Activated T-cell treated with anti-CD3 and anti-CD28 coated beads, Interleukin-2, amount 50 U/mL, for 72 hours (primary cell): ENCODE data around the gene OBP2B. TPM values are rescaled to one million over a fixed set of nuclear protein-coding genes. Genes with fewer than 3 reads are reported as not detected.
"Not testable (repeated sequence)": the region's sequence is repeated elsewhere in the genome, so short reads cannot be mapped to it uniquely, and the experiment has no call there.

Source experiments
- ATAC-seq, 2 donors: fragments of 150-1000 bp; cut with Tn5 transposase; replicated peaks in 1 of 2; 2 replicates each; pipeline ENCODE4 v1.10.0; 2021; ENCODE audit warnings: moderate library complexity in 2 of 2, mild to moderate bottlenecking in 1 of 2
- DNase-seq, 2 donors: peaks; one replicate each; pipeline ENCODE4 v3.0.0; 2021 to 2022; ENCODE audit warnings: mixed read lengths in 1 of 2
- H3K27ac Mint-ChIP-seq: one replicate; pipeline ENCODE4 v1.8.0; 2022; ENCODE audit warnings: mild to moderate bottlenecking, moderate library complexity, mixed read lengths
- H3K27me3 Mint-ChIP-seq: one replicate; pipeline ENCODE4 v1.8.0; 2022; ENCODE audit warnings: low read depth, mixed read lengths
- H3K36me3 Mint-ChIP-seq, 2 donors: one replicate each; pipeline ENCODE4 v1.8.0; 2022; ENCODE audit warnings: mixed read lengths in 2 of 2, mild to moderate bottlenecking in 1 of 2; ENCODE audit not compliant: insufficient read depth in 2 of 2
- H3K4me1 Mint-ChIP-seq: one replicate; pipeline ENCODE4 v1.8.0; 2022; ENCODE audit warnings: low read depth, mixed read lengths
- H3K4me3 Mint-ChIP-seq, 2 donors: one replicate each; pipeline ENCODE4 v1.8.0; 2022; ENCODE audit warnings: mild to moderate bottlenecking in 2 of 2, mixed read lengths in 2 of 2, moderate library complexity in 2 of 2
- H3K9me3 Mint-ChIP-seq, 2 donors: one replicate each; pipeline ENCODE4 v1.8.0; 2022; ENCODE audit warnings: mixed read lengths in 2 of 2
- total RNA-seq, 2 donors: library from RNA; stranded (reverse); gene quantifications; one replicate each; pipeline ENCODE4 v1.2.3, GENCODE V29; 2022

The OBP2B gene
- total RNA-seq, result not detected

GRCh38 chr9:133208880-133209300, at the start of gene OBP2B:
Gene OBP2B (minus strand): TSS chr9:133209250. CDS start chr9:133209199, 51 bp downstream.
- not testable (repeated sequence) for H3K4me3 Mint-ChIP-seq, H3K9me3 Mint-ChIP-seq, DNase-seq

GRCh38 chr9:133258061-133259015, 49.3 kb upstream of the OBP2B start:
- DNase-seq, result no peak
- no peak overlapping the region for H3K4me3 Mint-ChIP-seq
- no peaks in the 10 kb centered on the region for H3K4me1 Mint-ChIP-seq
- H3K36me3 Mint-ChIP-seq, result no peaks in the 10 kb centered on the region
- H3K9me3 Mint-ChIP-seq, result no peaks in the 10 kb centered on the region
- H3K27me3 Mint-ChIP-seq, result no peaks in the 10 kb centered on the region
- ATAC-seq, result no peak
- no peak overlapping the region for H3K27ac Mint-ChIP-seq

More at GRCh38 chr9:133208880-133209300, at the start of gene OBP2B:
- not testable (repeated sequence) for H3K27ac Mint-ChIP-seq, H3K4me1 Mint-ChIP-seq, ATAC-seq, H3K36me3 Mint-ChIP-seq
- peaks cover 25% of the 10 kb centered on the region for H3K27me3 Mint-ChIP-seq

GRCh38 chr9:133257465-133257956, 48.5 kb upstream of the OBP2B start:
- Mint-ChIP-seq H3K27ac (no peak overlapping the region), H3K27me3 (no peaks in the 10 kb centered on the region), H3K4me3 (no peak overlapping the region), H3K4me1 (no peaks in the 10 kb centered on the region), H3K36me3 (no peaks in the 10 kb centered on the region), H3K9me3 (no peaks in the 10 kb centered on the region)
- ATAC-seq, result no peak
- DNase-seq, result no peak

GRCh38 chr9:133256686-133257091, 47.6 kb upstream of the OBP2B start:
- ATAC-seq, result no peak
- DNase-seq, result no peak
- H3K4me1 Mint-ChIP-seq, result no peaks in the 10 kb centered on the region
- no peak overlapping the region for H3K27ac Mint-ChIP-seq
- H3K4me3 Mint-ChIP-seq, result no peak overlapping the region
- no peaks in the 10 kb centered on the region for H3K9me3 Mint-ChIP-seq
- H3K36me3 Mint-ChIP-seq, result no peaks in the 10 kb centered on the region
- no peaks in the 10 kb centered on the region for H3K27me3 Mint-ChIP-seq

GRCh38 chr9:133256136-133256461, 47.0 kb upstream of the OBP2B start:
- H3K9me3 Mint-ChIP-seq, result no peaks in the 10 kb centered on the region

GRCh38 chr9:133255371-133256135, 46.5 kb upstream of the OBP2B start:
- no peak for DNase-seq
- Mint-ChIP-seq H3K9me3 (no peaks in the 10 kb centered on the region), H3K36me3 (no peaks in the 10 kb centered on the region), H3K27ac (no peak overlapping the region), H3K27me3 (no peaks in the 10 kb centered on the region), H3K4me3 (no peak overlapping the region), H3K4me1 (no peaks in the 10 kb centered on the region)
- ATAC-seq, result no peak

More at GRCh38 chr9:133256136-133256461, 47.0 kb upstream of the OBP2B start:
- Mint-ChIP-seq H3K4me3 (no peak overlapping the region), H3K27ac (no peak overlapping the region), H3K4me1 (no peaks in the 10 kb centered on the region), H3K36me3 (no peaks in the 10 kb centered on the region), H3K27me3 (no peaks in the 10 kb centered on the region)
- ATAC-seq (no peak), DNase-seq (no peak)

GRCh38 chr9:133254471-133254870, 45.4 kb upstream of the OBP2B start:
- no peak overlapping the region for H3K27ac Mint-ChIP-seq
- H3K4me1 Mint-ChIP-seq, result no peaks in the 10 kb centered on the region
- ATAC-seq (no peak), DNase-seq (no peak)
- no peak overlapping the region for H3K4me3 Mint-ChIP-seq
- peaks cover 9% of the 10 kb centered on the region for H3K27me3 Mint-ChIP-seq
- no peaks in the 10 kb centered on the region for H3K9me3 Mint-ChIP-seq
- no peaks in the 10 kb centered on the region for H3K36me3 Mint-ChIP-seq

- no peak overlapping the region for H3K27ac Mint-ChIP-seq
- no peaks in the 10 kb centered on the region for H3K4me1 Mint-ChIP-seq
- no peak for DNase-seq
- peaks cover 10% of the 10 kb centered on the region for H3K27me3 Mint-ChIP-seq
- no peaks in the 10 kb centered on the region for H3K36me3 Mint-ChIP-seq
- no peak overlapping the region for H3K4me3 Mint-ChIP-seq
- H3K9me3 Mint-ChIP-seq, result no peaks in the 10 kb centered on the region
- ATAC-seq, result no peak
Observed at GRCh38 chr9:133253268-133253667, 44.2 kb upstream of the OBP2B start.

- no peak overlapping the region for H3K4me3 Mint-ChIP-seq
- peaks cover 10% of the 10 kb centered on the region for H3K27me3 Mint-ChIP-seq
- H3K9me3 Mint-ChIP-seq, result no peaks in the 10 kb centered on the region
- DNase-seq (no peak), ATAC-seq (no peak)
- H3K36me3 Mint-ChIP-seq, result no peaks in the 10 kb centered on the region
- H3K27ac Mint-ChIP-seq, result no peak overlapping the region
- H3K4me1 Mint-ChIP-seq, result no peaks in the 10 kb centered on the region
Observed at GRCh38 chr9:133252301-133253020, 43.4 kb upstream of the OBP2B start.

- H3K4me1 Mint-ChIP-seq, result no peaks in the 10 kb centered on the region
- peaks cover 10% of the 10 kb centered on the region for H3K27me3 Mint-ChIP-seq
- no peak for DNase-seq
- H3K27ac Mint-ChIP-seq, result no peak overlapping the region
- H3K4me3 Mint-ChIP-seq, result no peak overlapping the region
- no peaks in the 10 kb centered on the region for H3K9me3 Mint-ChIP-seq
- no peak for ATAC-seq
- no peaks in the 10 kb centered on the region for H3K36me3 Mint-ChIP-seq
Observed at GRCh38 chr9:133251773-133252172, 42.7 kb upstream of the OBP2B start.

- not testable (repeated sequence) for ATAC-seq, H3K27ac Mint-ChIP-seq, H3K4me3 Mint-ChIP-seq, H3K36me3 Mint-ChIP-seq, H3K4me1 Mint-ChIP-seq, DNase-seq, H3K9me3 Mint-ChIP-seq
- H3K27me3 Mint-ChIP-seq, result peaks cover 12% of the 10 kb centered on the region
Observed at GRCh38 chr9:133251221-133251620, 42.2 kb upstream of the OBP2B start.

- DNase-seq (no peak), ATAC-seq (no peak)
- Mint-ChIP-seq H3K9me3 (no peaks in the 10 kb centered on the region), H3K36me3 (no peaks in the 10 kb centered on the region), H3K27ac (no peak overlapping the region), H3K4me1 (no peaks in the 10 kb centered on the region), H3K4me3 (no peak overlapping the region), H3K27me3 (peaks cover 16% of the 10 kb centered on the region)
Observed at GRCh38 chr9:133250741-133251170, 41.7 kb upstream of the OBP2B start.

GRCh38 chr9:133249337-133249736, 40.3 kb upstream of the OBP2B start:
- peaks cover 16% of the 10 kb centered on the region for H3K27me3 Mint-ChIP-seq
- no peak overlapping the region for H3K4me3 Mint-ChIP-seq
- no peaks in the 10 kb centered on the region for H3K36me3 Mint-ChIP-seq
- H3K27ac Mint-ChIP-seq, result no peak overlapping the region
- DNase-seq, result no peak
- ATAC-seq, result no peak
- H3K9me3 Mint-ChIP-seq, result no peaks in the 10 kb centered on the region
- no peaks in the 10 kb centered on the region for H3K4me1 Mint-ChIP-seq
